Activated CD8-positive, alpha-beta memory T cell treated with anti-CD3 and anti-CD28 coated beads, Interleukin-2, amount 50 U/mL, for 4 hours (primary cell): Measurements from ENCODE around the gene GPC6.

Experiments used
- DNase-seq: peaks from one replicate; pipeline ENCODE4 v3.0.0-alpha.2; 2020

Gene GPC6

DNA sequence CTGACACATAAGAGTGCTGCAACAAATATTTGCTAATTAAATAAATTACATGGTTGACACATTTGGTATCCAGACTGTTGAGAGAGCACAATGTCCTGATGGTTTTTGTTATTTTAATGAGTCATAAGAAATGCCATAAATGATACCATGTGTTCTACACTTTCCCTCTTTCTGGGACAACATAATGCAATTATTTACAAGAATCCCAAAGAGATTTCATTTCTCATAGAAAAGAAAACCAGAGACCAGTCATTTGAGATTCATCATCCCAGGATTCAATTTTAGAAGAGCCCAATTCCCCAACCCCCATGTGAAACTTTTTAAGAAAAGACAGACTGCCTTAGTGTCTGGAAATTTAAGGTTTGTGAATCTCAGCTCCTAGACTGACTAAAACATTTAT, 853.3 kb downstream of the GPC6 start:
- no peak for DNase-seq

DNA sequence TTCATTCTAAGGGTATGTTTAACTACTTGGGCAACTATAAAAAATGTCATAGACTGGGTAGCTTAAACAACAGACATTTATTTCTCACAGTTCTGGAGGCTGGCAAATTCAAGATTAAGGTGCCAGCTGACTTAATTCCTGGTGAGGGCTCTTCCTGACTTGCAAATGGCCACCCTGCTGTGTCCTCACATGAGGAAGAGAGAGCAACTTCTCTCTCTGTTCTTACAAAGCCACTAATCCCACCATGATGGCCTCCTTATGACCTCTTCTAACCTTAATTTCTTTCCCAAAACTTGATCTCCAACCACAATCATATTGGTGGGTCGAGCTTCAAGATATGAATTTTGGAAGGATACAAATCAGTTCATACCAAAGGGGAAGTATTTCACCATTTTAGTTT, 853.9 kb downstream of the GPC6 start:
- no peak for DNase-seq

DNA sequence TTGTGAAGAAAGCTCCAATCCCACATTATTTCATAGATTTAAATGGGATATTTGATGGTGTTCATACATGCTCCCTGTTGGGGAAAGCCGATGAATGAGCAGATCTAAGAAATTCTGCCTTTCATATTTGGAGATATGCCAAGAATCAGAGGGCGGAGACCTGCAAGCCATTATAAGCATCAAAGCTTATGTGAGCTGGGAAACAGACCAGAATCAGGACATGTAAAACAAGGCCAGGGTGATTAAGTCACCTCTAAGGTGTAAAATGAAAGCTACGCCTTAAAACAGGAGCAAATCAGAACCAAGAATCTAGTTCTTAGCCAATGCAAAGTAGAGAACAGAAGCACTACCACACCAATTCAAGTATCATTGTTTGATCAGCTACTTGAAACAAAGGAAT, 860.5 kb downstream of the GPC6 start:
- no peak for DNase-seq

DNA sequence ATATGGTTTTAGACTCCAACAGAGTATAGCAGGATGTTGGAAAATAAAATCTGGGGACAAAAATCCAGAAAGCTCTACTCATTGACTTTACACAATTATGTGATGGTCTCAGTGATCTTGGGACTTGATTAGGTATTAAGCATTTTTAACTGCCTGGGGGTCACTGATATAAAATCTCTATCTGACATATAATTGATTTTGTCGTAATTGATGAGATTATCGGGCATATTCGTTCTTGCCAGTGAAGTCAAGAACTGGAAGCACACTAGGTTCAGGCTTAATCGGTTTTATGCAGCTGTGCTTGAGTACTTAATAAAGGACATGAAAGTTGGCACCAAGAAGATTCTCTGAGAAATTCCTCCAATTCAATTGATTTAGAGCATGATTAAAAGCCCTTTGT, 862.1 kb downstream of the GPC6 start:
- no peak for DNase-seq

DNA sequence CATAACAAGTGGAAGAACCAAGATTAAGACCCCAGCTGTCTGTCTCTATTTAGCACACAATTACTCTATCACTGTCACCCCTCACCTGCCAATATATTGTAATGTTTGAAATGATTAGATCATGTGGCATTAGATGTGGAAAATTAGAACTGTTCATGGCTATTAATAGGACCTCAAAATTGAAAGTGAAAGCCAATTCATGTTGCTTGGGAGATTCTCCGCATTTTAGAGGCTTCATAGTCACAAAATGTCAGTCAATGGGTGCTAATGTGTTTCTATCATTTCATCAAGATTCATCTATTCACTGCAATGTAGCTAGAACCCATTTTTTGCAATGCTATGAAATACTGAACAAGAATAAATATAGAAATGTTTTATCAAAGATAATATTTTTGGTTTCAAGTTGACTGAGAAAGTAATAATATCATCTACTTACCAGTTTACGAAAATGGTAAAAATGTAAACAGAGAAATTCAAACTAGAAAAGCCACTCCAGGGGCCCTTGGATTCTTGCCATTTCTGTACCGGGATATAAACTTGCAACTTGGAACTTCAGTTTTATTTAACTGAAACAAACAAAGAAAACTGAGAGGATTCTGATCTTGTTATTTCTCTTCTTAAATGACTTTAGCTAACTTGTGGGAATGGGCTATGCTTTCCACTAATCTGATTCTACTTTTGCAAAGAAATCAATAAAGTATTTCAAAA, 864.3 kb downstream of the GPC6 start:
- no peak for DNase-seq

DNA sequence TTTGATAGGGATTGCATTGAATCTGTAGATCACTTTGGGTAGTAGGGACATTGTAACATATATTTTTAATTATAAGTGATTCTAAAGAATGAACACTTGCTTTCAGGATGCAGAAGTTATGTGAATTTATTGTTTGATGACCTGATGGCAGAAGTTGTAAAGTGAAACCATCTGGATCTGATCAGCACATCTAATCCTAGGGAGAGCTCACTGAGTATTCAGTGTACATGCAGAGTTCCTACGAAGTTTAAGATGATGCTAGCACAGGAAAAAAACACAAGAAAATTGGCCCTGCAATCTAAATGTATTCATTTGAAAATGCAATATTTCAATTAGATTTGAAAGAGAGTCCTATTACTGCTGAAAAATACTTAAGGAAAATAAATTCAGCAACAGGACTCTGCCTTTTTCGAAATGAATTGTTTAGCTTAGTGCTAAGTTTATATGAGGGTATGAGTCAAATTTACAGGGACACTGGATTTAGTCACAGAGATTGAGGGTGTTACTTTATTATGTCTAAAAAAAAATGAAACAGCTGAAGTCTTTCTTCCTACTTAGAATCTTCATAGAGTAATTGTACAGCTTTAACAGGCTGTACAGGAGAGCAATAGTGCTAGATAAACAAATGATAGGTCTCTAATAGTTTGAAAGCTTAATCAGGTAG, 867.2 kb downstream of the GPC6 start:
- DNase-seq = no peak

DNA sequence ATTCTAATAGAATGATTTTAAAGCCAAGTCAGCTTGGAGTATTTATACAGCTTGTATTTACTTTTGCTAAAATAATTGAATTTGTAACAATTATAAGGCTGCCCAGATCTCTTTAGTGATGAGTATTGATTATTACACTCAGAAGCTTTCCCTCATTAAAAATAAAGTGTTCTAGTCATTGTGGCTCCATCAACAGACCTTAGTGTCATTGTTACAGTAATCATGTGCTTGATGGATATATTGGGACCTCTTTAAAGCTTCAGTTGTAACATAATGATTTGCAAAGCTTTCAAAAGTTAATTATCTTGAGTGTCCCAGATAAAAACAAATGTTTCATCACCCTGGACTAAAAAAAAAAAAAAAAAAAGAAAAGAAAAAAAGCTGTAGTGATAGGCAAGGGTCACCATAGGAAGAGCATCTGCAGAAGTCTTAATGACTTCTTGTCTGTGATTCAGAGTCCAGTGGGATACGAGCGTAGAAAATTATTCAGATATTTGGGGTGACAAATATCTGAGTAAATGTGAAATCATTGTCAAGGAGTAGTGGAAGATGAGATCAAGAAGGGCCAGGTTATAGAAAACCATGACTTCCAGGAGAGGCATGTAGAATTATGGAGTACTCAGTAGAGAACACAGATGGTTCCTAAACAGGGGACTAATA, 883.2 kb downstream of the GPC6 start:
- DNase-seq = no peak

DNA sequence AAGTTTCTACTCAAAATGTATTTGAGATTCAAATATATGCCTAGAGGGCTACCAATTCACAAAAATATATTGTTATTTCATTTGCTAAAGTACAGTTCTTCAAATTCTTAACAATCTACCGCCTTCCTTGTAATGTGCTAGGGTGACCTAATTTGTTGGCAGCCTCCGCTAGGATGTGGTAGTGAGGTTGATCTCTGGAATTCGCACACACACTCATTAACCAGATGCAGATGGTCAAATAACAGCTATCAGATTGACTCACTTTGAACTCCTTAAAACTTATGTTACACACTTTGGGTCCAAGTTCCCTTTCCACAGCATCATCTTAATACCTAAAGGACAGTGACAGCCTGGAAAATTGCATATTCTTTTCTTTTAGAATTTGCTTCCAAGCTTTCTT, 885.6 kb downstream of the GPC6 start:
- DNase-seq = no peak

DNA sequence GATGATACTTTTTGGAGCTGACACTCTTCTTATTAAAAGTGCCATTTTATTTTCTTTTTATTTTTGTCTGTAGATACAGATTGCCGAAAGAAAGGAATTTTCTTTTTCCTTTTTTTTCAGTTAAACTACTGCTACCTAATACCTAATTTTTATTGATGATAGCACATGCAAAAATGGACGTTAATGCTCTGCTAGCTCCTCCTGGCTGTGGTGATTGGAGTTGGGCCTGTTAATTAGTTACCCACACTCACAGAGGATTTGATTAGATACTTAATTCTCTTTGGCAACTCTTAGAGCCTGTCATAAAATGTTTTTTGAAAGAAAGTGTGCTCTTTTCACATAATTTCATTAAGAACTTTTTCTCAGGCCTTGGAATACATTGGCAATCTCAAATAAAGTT, 886.1 kb downstream of the GPC6 start:
- no peak for DNase-seq

DNA sequence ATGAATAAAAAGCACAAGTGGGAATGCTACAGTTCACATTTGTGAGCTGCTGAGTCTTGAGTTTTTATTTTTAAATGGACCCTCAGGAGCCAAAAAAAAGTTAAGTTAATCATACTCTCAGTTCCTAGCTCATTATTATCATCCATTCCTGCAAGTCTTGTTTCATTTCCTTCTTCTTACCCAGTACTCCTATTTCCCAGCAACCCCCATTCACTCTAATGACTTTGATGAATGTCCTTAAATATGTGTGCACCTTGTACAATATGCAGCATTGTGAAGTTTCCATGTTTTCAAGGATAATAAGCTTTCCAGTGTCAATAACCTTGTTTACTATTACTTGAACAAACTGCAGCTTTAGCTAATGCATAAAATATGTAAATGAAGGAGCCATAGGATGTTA, 886.6 kb downstream of the GPC6 start:
- DNase-seq = no peak

DNA sequence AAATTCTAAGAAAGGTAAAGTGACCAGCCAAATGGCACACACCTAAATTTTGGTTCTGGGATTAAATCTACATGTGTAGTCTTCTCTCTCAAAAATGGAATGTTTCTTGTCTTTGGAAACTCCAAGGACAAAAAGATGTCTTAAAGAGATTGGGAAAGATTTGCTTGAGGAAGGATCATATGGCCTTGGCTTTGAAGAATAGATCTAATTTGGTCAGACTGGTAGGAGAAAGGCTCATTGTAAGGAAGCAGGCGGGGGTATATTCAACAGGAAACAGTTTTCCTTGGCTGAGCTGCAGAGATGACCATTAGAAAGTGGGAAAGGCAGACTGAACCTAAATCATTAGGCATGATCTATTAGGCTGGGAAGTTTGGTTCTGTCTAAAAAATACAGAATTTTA, 887.6 kb downstream of the GPC6 start:
- DNase-seq = no peak

DNA sequence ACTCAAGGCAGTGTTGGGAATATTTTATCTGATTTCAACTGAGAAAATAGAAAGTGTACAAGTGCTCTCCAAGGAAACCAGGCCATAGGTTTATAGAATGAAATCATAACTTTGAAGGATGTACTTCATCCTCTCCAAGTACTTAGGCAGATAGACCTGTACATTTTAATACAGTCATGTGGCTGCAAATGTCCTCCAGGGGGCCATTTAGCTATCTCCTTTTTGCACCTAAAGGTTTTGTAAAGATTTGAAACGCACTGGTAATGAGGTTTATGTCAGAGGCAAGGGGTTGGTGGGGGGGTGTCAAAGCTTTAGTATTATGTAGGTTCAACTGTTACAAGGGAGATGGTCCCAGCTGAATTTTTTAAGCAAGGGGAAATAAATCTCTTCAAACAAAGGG, 888.4 kb downstream of the GPC6 start:
- DNase-seq = no peak

DNA sequence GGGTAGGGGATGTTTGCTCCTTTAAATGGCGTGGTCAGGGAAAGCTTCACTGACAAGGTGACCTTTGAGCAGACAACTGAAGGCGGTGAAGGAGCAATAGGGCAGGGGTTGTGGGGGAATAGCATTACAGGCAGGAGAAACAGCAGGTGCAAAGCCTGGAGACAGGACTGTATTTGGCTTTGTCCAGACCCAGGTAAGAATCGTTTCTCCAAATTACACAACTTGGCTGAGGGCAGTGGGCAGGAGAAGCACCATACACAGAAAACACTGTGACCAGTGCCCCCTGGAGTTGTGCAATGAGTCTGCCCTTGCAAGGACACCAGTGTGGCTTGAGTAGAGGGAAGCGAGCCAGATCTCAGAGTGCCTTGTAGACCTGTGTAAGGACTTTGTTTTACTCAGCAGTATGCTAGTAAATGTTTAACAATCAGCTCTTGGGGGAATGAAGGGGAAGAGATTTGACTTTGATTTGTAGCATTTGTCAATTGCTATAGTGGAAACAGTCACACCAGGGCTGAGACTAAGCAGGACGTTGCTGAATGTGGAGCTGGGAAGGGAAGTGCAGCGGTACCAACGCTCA, 892.8 kb downstream of the GPC6 start:
- no peak for DNase-seq

DNA sequence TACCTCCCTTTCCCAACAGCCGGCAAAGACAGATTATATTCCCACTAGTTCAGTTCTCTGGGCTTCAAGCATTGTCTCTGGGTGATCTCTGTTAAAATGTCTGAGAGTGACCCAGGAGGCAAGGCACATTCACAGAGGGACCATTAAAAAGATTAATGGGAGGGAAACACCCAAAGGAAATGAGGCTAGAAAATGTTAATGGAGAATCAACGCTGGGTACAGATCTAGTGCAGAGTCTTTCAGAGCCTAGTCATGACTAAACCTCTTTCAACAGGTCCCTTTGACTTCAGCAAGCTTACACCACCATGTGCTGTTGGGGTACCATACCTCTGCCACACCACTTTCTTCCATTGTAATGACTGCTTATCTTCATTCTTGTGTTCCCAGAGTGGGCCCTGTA, 894.3 kb downstream of the GPC6 start:
- no peak for DNase-seq

DNA sequence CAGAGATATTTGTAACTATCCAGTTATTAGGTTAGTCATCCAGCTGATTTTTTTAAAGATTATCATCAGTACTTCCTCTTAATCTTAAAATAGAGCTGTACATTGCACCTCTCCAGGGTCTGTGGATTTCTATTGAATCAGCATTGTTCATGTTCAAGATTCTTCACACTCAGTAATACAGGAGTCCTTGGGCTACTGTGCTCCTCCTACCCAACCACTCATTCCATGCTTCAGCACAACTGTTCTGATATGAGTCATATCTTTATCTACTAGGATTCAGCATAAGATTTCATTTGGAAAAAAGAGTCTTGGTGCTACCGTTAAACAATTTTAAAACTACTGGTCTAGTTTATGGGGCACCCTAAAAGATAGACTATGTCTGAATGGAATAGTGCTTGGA, 895.1 kb downstream of the GPC6 start:
- DNase-seq = no peak

DNA sequence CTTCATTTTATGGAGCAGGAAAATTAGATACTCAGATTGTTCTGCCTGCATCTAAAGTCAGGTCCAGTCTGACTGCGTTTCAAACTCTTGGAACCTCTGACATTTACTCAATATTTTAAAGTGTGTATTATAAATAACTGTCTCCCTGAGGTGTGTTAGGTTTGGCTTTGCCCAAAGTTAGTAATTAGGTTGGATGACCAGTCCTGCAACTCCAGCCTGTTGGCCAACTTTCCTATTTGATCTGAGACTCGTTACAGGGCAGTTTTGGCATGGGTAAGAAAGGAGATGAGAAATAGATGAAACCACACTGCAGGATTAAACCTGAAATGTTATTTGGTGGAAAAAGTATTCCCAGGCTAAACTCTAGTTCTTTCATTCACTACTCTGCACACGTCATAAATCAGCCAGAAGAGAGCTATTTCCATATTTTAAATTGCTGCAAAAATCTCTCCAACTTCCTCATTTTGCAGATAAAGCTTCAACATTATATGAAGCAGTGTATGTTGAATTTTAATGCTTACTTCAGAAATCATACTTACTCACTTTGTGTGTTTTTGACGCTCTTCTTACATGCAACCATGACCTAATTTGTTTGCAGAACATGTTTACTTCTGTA, 895.8 kb downstream of the GPC6 start:
- no peak for DNase-seq

DNA sequence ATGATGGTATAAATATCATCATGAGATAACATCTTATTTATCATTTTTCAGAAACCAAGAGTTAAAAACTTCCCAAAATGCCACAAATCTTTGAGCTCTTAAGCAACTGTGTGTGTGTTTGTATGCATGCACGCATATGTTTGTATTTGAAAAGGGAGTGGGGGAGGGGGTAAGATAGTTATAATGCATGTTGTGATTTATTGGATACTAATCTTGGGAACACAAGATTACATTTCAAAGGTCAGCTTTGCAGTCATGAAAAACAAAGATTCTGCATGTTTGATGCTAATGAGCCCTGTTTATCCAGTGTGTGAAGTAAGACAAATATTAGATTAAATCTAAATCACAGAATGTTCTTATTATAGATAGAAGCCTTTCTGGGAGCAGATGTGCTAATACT, 897.0 kb downstream of the GPC6 start:
- DNase-seq = no peak

DNA sequence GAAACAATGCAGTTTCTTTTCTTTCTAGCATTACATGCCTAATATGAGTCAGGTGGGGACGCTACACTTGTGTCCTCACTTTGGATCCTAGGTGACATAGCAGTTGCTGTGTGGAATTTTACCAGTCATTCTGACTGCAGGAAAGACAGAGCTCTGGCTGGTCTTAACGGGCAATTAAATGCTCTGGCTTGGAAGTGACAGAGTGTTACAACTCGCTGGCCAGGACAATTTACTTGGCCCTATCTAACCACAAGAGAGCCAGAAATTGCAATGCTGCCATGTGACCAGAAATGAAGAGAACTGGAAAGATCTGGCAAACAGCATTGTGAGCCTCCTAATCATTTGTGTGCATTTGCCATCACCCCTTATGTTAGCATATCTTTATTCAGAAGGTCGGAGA, 901.8 kb downstream of the GPC6 start:
- no peak for DNase-seq

DNA sequence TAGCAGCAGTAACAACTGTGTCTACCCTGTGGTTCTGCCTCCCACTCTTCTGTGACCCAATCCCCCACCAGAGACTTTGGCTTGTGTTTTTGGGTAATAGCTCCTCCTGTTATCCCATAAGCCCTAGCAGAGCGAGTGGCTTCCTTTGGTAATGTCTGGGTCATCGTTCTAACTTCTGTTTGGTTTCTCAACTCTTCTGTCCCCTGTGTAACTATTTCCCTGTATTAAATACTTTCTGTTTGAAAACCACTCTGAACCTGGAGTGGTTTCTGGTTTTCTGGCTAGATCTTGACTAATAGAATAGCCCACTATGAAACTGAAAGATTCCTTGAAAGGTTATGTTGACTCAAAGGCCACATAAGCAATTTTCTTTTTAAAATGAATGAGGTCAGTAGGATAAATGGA, 902.9 kb downstream of the GPC6 start:
- no peak for DNase-seq

DNA sequence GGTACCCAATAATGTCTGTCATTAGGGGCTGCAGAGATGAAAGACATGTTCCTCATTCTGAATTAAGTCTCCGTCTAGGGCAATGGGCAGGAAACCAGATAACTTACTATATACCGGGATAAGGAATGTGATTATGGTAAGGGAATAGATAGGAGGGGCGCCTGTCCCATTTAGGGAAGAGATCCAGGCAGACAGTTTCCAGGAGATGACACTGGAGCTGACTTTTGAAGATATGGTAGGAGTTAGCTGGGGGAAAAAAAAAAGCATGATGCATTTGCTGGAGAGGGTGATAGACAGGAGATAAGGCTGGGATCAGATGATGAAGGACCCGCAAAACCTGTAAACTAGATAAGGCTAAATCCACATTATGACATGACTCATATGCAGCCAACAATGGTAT, 912.2 kb downstream of the GPC6 start:
- DNase-seq = no peak

DNA sequence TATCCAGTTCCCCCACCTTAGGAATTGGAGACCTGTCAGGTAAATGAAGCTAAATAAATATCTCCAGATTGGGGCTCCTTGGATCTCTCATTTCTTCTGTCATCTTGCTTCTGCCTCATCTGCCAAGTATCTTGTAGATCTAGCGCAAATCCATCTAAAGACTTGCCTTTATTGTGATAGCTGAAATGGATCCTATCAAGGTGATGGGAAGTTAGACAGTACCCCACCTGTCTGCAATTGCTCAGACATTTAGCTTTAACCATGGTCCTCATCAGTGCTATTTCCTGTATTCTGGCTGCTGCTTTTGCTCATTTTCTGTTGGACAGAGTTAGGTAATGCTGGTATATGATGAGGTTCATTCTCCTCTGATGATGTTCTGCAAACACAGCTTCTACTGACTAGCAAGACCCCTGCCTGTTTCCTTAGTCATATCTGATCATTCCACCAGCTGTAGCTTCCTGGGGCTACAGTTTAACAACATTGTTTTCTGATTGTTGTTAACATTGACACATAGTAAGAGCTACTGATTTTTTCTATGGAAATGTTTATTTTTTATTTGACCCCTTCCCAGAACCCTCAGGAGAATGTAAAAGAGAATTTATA, 912.9 kb downstream of the GPC6 start:
- DNase-seq = no peak

DNA sequence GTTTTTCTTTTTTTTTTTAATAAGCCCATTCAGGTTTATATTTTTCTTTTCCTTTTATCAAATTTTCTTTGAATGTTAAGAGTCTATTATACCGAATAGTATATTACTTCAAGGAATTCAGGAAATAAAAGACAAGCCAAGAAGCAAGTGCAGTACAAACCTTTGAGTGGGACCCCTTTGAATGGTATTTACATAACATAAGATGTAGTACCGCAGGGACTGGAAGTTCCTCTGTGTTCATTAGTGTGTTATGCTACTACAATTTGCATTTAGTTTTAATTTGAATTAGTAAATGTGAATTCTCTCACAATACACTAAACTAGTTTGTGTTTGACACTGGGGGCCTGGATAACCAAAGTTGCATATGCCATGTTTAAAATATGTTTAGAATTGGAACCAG, 913.4 kb downstream of the GPC6 start:
- DNase-seq = no peak

DNA sequence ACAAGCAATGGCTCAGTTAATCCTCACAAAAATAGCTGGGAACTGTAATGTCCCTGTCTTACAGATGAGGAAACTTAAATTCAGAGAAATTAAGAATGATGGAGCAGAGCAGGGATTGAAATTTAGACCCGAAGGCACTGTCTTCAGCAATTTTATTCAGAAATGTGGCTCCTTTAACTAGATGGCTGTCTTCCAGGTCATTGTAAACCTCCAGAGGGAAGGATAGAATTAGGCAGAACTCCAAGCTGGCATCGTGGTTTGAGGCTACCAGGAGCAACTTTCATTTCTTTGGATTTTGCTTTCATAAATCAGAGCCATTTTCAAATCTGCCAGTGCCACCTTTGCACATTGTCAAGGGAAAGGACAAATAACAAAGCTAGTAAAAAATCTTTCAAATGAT, 913.9 kb downstream of the GPC6 start:
- no peak for DNase-seq
